Hepatocyte (in vitro differentiated cells): ENCODE data around the gene SUGCT. TPM values are rescaled to one million over a fixed set of nuclear protein-coding genes. Genes with fewer than 3 reads are reported as not detected.

Source experiments
- DNase-seq: peaks from one replicate; pipeline ENCODE4 v3.0.0-alpha.2; 2016; ENCODE audit warnings: low spot score
- H2AFZ ChIP-seq: fragments of 200-600 bp; sonication (generic); 2 replicates; pipeline ENCODE4 v1.6.0; 2016; ENCODE audit warnings: antibody characterized with exemption, mild to moderate bottlenecking
- H3K27ac ChIP-seq: fragments of 200-600 bp; sonication (generic); 2 replicates; pipeline ENCODE4 v1.5.1; 2016; ENCODE audit warnings: mild to moderate bottlenecking
- H3K27me3 ChIP-seq: fragments of 200-600 bp; sonication (generic); 2 replicates; pipeline ENCODE4 v1.6.1; 2016
- H3K36me3 ChIP-seq: fragments of 200-600 bp; sonication (generic); replicated peaks from 2 replicates; pipeline ENCODE4 v1.5.1; 2016; ENCODE audit warnings: low read depth; ENCODE audit not compliant: insufficient read depth
- H3K4me1 ChIP-seq: fragments of 200-600 bp; sonication (generic); 2 replicates; pipeline ENCODE4 v1.5.1; 2016; ENCODE audit warnings: mild to moderate bottlenecking, moderate library complexity; ENCODE audit not compliant: insufficient read depth
- H3K4me2 ChIP-seq: fragments of 200-600 bp; sonication (generic); 2 replicates; pipeline ENCODE4 v1.6.0; 2016
- H3K4me3 ChIP-seq: fragments of 200-600 bp; sonication (generic); 2 replicates; pipeline ENCODE4 v1.5.1; 2016; ENCODE audit warnings: mild to moderate bottlenecking
- H3K79me2 ChIP-seq: fragments of 200-600 bp; sonication (generic); 2 replicates; pipeline ENCODE4 v1.6.0; 2017; ENCODE audit warnings: mild to moderate bottlenecking
- H3K9me2 ChIP-seq: fragments of 200-600 bp; sonication (generic); replicated peaks from 2 replicates; pipeline ENCODE4 v1.6.0; 2017; ENCODE audit warnings: mild to moderate bottlenecking; ENCODE audit not compliant: insufficient read depth
- H3K9me3 ChIP-seq: fragments of 200-600 bp; sonication (generic); 2 replicates; pipeline ENCODE4 v1.5.1; 2016; ENCODE audit warnings: low read depth, mild to moderate bottlenecking
- H4K20me1 ChIP-seq: fragments of 200-600 bp; sonication (generic); 2 replicates; pipeline ENCODE4 v1.6.0; 2016; ENCODE audit warnings: mild to moderate bottlenecking; ENCODE audit not compliant: insufficient read depth, poor library complexity, severe bottlenecking
- EZH2 ChIP-seq: fragments of 200-600 bp; sonication (generic); IDR thresholded peaks from 2 replicates; pipeline ENCODE4 v1.6.1; 2016; ENCODE audit warnings: antibody characterized with exemption, mild to moderate bottlenecking, borderline replicate concordance
- EZH2phosphoT487 ChIP-seq: fragments of 200-600 bp; sonication (generic); IDR thresholded peaks from one replicate; pipeline ENCODE4 v1.6.1; 2018; ENCODE audit warnings: antibody characterized with exemption, mild to moderate bottlenecking, low read depth, moderate library complexity; ENCODE audit not compliant: unreplicated experiment, severe bottlenecking
- WGBS: methylation state at CpG from one replicate; pipeline ENCODE4 v1.1.6; 2016; ENCODE audit warnings: low lambda C conversion rate; ENCODE audit errors: missing lambda C conversion rate; 5-methylcytosine and 5-hydroxymethylcytosine counted together
- polyA plus RNA-seq: library from polyadenylated mRNA; unstranded; fragments of >200 nt; fragmentation: Nextera tagmentation; extraction: Ambion mirVana; gene quantifications from 2 replicates; pipeline ENCODE4 v1.2.1, GENCODE V29; 2016
- total RNA-seq: library from RNA; depleted of rRNA; stranded (reverse); fragments of >200 nt; gene quantifications from 2 replicates; pipeline ENCODE4 v1.2.3, GENCODE V29; 2014
- TF ChIP-seq, protein P1 (sequence below): fragments of 200-600 bp; sonication (generic); IDR thresholded peaks from 2 replicates; pipeline ENCODE4 v1.5.1; 2016; ENCODE audit warnings: antibody characterized with exemption, mild to moderate bottlenecking; ENCODE audit not compliant: poor library complexity

The SUGCT gene
- total and polyA plus RNA-seq, 2 experiments from 2014 or later: 5.1 to 12.0 TPM

DNA sequence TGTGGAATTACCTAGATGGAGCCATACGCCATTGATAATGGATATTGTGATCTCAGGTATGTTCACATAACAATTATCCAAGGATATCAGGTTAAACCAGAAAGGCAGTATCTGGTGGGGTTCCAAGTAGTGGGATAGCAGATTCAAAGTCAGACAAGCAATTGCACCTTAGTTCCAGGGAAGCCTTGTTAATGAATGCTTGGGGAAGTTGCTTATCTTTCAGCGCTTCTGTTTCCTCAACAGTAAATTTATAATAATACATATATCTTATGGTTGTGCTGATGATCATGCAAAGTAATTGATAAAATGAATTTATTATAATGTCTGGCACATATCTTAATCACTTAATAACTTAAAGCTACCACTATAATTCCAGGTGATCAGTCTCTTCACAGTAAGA, 290.9 kb downstream of the SUGCT start:
- Histone ChIP-seq H3K27me3 (no peaks in the 10 kb centered on the region), H2AFZ (no peak overlapping the region), H3K4me2 (no peak overlapping the region), H3K79me2 (no peaks in the 10 kb centered on the region), H3K4me1 (no peaks in the 10 kb centered on the region), H3K36me3 (no peaks in the 10 kb centered on the region), H3K27ac (no peak overlapping the region), H3K4me3 (no peak overlapping the region), H3K9me2 (no peaks in the 10 kb centered on the region), H3K9me3 (no peaks in the 10 kb centered on the region), H4K20me1 (no peaks in the 10 kb centered on the region)
- TF ChIP-seq EZH2: no peak
- no peak for DNase-seq
- WGBS: 92% methylated on average over 2 of the region's 2 CpGs

DNA sequence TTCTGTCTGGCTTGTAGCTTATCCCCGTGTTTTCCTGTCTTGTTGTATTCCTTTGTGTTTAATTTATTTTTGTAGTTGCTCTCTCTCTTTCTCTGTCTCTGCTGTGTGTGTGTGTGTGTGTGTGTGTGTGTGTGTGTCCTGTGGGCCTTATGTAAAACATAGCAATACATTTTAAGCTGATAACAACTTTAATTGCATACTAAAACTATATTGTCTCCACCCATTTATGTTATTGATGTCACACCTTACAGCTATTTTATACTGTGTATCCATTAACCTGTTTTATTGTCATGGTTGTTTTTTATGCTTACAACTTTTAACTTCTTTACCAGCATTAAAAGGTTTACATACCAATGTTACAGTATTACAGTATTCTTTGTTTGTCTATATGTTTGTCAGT, 293.6 kb downstream of the SUGCT start:
- WGBS: 58% methylated on average over 1 of the region's 1 CpG
- H3K9me3 ChIP-seq: peaks cover 9% of the 10 kb centered on the region
- H3K79me2 ChIP-seq: no peaks in the 10 kb centered on the region
- H3K27ac ChIP-seq: no peak overlapping the region
- TF ChIP-seq, protein P1, sequence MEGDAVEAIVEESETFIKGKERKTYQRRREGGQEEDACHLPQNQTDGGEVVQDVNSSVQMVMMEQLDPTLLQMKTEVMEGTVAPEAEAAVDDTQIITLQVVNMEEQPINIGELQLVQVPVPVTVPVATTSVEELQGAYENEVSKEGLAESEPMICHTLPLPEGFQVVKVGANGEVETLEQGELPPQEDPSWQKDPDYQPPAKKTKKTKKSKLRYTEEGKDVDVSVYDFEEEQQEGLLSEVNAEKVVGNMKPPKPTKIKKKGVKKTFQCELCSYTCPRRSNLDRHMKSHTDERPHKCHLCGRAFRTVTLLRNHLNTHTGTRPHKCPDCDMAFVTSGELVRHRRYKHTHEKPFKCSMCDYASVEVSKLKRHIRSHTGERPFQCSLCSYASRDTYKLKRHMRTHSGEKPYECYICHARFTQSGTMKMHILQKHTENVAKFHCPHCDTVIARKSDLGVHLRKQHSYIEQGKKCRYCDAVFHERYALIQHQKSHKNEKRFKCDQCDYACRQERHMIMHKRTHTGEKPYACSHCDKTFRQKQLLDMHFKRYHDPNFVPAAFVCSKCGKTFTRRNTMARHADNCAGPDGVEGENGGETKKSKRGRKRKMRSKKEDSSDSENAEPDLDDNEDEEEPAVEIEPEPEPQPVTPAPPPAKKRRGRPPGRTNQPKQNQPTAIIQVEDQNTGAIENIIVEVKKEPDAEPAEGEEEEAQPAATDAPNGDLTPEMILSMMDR: no peak
- TF ChIP-seq EZH2phosphoT487 (no peak), EZH2 (no peak)
- peaks cover 4% of the 10 kb centered on the region for H3K36me3 ChIP-seq
- H2AFZ ChIP-seq: no peak overlapping the region
- no peak overlapping the region for H3K4me2 ChIP-seq
- H3K9me2 ChIP-seq: no peaks in the 10 kb centered on the region
- H3K4me3 ChIP-seq: no peak overlapping the region
- DNase-seq: no peak
- H3K4me1 ChIP-seq: no peaks in the 10 kb centered on the region
- H3K27me3 ChIP-seq: no peaks in the 10 kb centered on the region
- H4K20me1 ChIP-seq: no peaks in the 10 kb centered on the region

DNA sequence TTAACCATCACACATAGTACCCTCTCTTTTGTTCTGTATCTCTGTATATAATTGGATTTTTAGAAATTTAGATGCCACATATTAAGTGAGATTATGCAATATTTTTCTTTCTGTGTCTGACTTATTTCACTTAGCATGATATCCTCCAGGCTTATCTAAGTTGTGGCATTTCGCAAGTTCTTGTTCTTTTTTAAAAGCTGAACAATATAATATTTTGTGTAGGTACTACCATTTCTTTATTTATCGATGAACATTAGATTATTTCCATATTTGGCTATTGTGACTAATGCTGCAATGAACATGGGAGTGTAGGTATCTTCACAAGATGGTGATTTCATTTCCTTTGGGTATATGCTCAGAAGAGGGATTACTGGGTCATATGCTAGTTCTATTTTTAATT, 295.0 kb downstream of the SUGCT start:
- no peaks in the 10 kb centered on the region for H4K20me1 ChIP-seq
- no peak for DNase-seq
- TF ChIP-seq EZH2phosphoT487: no peak
- TF ChIP-seq, protein P1: no peak
- no peak for TF ChIP-seq EZH2
- H3K4me2 ChIP-seq: no peak overlapping the region
- no peak overlapping the region for H2AFZ ChIP-seq
- 98% methylated on average over 2 of the region's 2 CpGs for WGBS
- H3K4me3 ChIP-seq: no peak overlapping the region
- H3K9me3 ChIP-seq: peaks cover 9% of the 10 kb centered on the region
- H3K36me3 ChIP-seq: peaks cover 4% of the 10 kb centered on the region
- no peaks in the 10 kb centered on the region for H3K27me3 ChIP-seq
- no peak overlapping the region for H3K27ac ChIP-seq
- no peaks in the 10 kb centered on the region for H3K79me2 ChIP-seq
- no peaks in the 10 kb centered on the region for H3K9me2 ChIP-seq
- H3K4me1 ChIP-seq: no peaks in the 10 kb centered on the region

DNA sequence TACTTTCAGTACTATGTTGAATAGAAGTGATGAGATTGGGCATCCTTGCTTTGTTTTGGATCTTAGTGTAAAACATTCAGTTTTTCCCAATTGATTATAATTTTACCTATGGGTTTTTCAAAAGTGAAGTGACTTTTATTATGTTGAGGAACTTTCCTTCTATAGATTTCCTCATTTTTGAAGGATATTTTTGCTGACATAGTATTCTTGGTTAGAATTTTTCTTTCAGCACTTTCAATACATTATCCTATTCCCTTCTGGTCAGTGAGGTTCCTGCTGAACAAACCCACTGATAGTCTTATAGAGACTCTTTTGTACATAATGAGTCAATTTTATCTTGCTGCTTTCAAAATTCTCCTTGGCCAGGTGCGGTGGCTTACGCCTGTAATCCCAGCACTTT, 297.2 kb downstream of the SUGCT start:
- no peak for DNase-seq
- Histone ChIP-seq H3K79me2 (no peaks in the 10 kb centered on the region), H3K4me2 (no peak overlapping the region), H3K27me3 (no peaks in the 10 kb centered on the region), H2AFZ (no peak overlapping the region), H4K20me1 (no peaks in the 10 kb centered on the region), H3K27ac (no peak overlapping the region), H3K9me3 (peaks cover 9% of the 10 kb centered on the region), H3K4me1 (no peaks in the 10 kb centered on the region), H3K9me2 (no peaks in the 10 kb centered on the region), H3K36me3 (peaks cover 4% of the 10 kb centered on the region), H3K4me3 (no peak overlapping the region)
- TF ChIP-seq EZH2phosphoT487 (no peak), EZH2 (no peak)
- TF ChIP-seq, protein P1: no peak
- 94% methylated on average over 2 of the region's 2 CpGs for WGBS
